Parathyroid adenoma (tissue), 2 donors: ENCODE results near the gene ARHGEF12.

ENCODE experiments used
- H2AFZ ChIP-seq: fragments of 300-600 bp; sonication (generic); one replicate; pipeline ENCODE4 v1.7.0; 2017; ENCODE audit warnings: antibody characterized with exemption, mild to moderate bottlenecking
- H3K27ac ChIP-seq: fragments of 300-600 bp; sonication (generic); one replicate; pipeline ENCODE4 v1.7.0; 2017
- H3K27me3 ChIP-seq: fragments of 300-600 bp; sonication (generic); one replicate; pipeline ENCODE4 v1.7.0; 2017; ENCODE audit warnings: low read length; ENCODE audit not compliant: control insufficient read depth, insufficient read depth
- H3K36me3 ChIP-seq: fragments of 300-600 bp; sonication (generic); one replicate; pipeline ENCODE4 v1.7.0; 2017; ENCODE audit warnings: low read length; ENCODE audit not compliant: control insufficient read depth, insufficient read depth
- H3K4me1 ChIP-seq: fragments of 300-600 bp; sonication (generic); one replicate; pipeline ENCODE4 v1.7.0; 2017; ENCODE audit warnings: control low read depth
- H3K4me2 ChIP-seq: fragments of 300-600 bp; sonication (generic); one replicate; pipeline ENCODE4 v1.7.0; 2017; ENCODE audit warnings: low read length
- H3K4me3 ChIP-seq: fragments of 300-600 bp; sonication (generic); one replicate; pipeline ENCODE4 v1.7.0; 2017; ENCODE audit warnings: low read depth, low read length
- H3K79me2 ChIP-seq: fragments of 300-600 bp; sonication (generic); one replicate; pipeline ENCODE4 v1.7.0; 2017; ENCODE audit warnings: control low read depth
- H3K9ac ChIP-seq: fragments of 300-600 bp; sonication (generic); one replicate; pipeline ENCODE4 v1.7.0; 2017; ENCODE audit warnings: mild to moderate bottlenecking
- H3K9me3 ChIP-seq: fragments of 300-600 bp; sonication (generic); one replicate; pipeline ENCODE4 v1.7.0; 2017; ENCODE audit warnings: low read length; ENCODE audit not compliant: control insufficient read depth
- CTCF ChIP-seq: fragments of 300-600 bp; sonication (generic); IDR thresholded peaks from one replicate; pipeline ENCODE4 v1.7.0; 2017; ENCODE audit warnings: antibody characterized with exemption, mild to moderate bottlenecking
- donor health status: primary hyperparathyroidism.

The ARHGEF12 gene

GRCh38 chr11:120432056-120433018 lies 96.1 kb downstream of the ARHGEF12 start:
- Histone ChIP-seq H3K9ac (no peak overlapping the region), H3K27ac (no peak overlapping the region), H3K79me2 (no peaks in the 10 kb centered on the region), H3K4me2 (no peak overlapping the region), H3K4me3 (no peak overlapping the region), H3K27me3 (no peaks in the 10 kb centered on the region), H2AFZ (no peak overlapping the region), H3K36me3 (no peaks in the 10 kb centered on the region), H3K9me3 (no peaks in the 10 kb centered on the region), H3K4me1 (no peaks in the 10 kb centered on the region)
- no peak for TF ChIP-seq CTCF

- TF ChIP-seq CTCF, result no peak
- H3K9me3 ChIP-seq, result no peaks in the 10 kb centered on the region
- no peaks in the 10 kb centered on the region for H3K27me3 ChIP-seq
- no peaks in the 10 kb centered on the region for H3K4me1 ChIP-seq
- H3K36me3 ChIP-seq, result no peaks in the 10 kb centered on the region
- no peak overlapping the region for H2AFZ ChIP-seq
- no peak overlapping the region for H3K4me2 ChIP-seq
- H3K4me3 ChIP-seq, result no peak overlapping the region
- no peak overlapping the region for H3K27ac ChIP-seq
- H3K9ac ChIP-seq, result no peak overlapping the region
- H3K79me2 ChIP-seq, result no peaks in the 10 kb centered on the region
These were observed 105.4 kb downstream of the ARHGEF12 start for GRCh38 chr11:120441592-120441991.

GRCh38 chr11:120442031-120442430 lies 105.8 kb downstream of the ARHGEF12 start:
- H3K9me3 ChIP-seq, result no peaks in the 10 kb centered on the region
- H3K27me3 ChIP-seq, result no peaks in the 10 kb centered on the region
- H3K79me2 ChIP-seq, result no peaks in the 10 kb centered on the region
- TF ChIP-seq CTCF, result no peak
- no peak overlapping the region for H3K9ac ChIP-seq
- no peak overlapping the region for H2AFZ ChIP-seq
- no peak overlapping the region for H3K4me2 ChIP-seq
- no peak overlapping the region for H3K4me3 ChIP-seq
- no peak overlapping the region for H3K27ac ChIP-seq
- H3K36me3 ChIP-seq, result no peaks in the 10 kb centered on the region
- H3K4me1 ChIP-seq, result no peaks in the 10 kb centered on the region

GRCh38 chr11:120446802-120447201 lies 110.6 kb downstream of the ARHGEF12 start:
- no peak for TF ChIP-seq CTCF
- Histone ChIP-seq H3K9me3 (no peaks in the 10 kb centered on the region), H3K27ac (no peak overlapping the region), H3K9ac (no peak overlapping the region), H2AFZ (no peak overlapping the region), H3K4me1 (no peaks in the 10 kb centered on the region), H3K36me3 (no peaks in the 10 kb centered on the region), H3K79me2 (no peaks in the 10 kb centered on the region), H3K27me3 (no peaks in the 10 kb centered on the region), H3K4me2 (no peak overlapping the region), H3K4me3 (no peak overlapping the region)

GRCh38 chr11:120448240-120448639 lies 112.0 kb downstream of the ARHGEF12 start:
- Histone ChIP-seq H3K9me3 (no peaks in the 10 kb centered on the region), H3K36me3 (no peaks in the 10 kb centered on the region), H3K79me2 (no peaks in the 10 kb centered on the region), H3K4me2 (no peak overlapping the region), H3K27me3 (no peaks in the 10 kb centered on the region), H2AFZ (no peak overlapping the region), H3K27ac (no peak overlapping the region), H3K9ac (no peak overlapping the region), H3K4me1 (no peaks in the 10 kb centered on the region), H3K4me3 (no peak overlapping the region)
- no peak for TF ChIP-seq CTCF
